Activated CD8-positive, alpha-beta T cell treated with anti-CD3 and anti-CD28 coated beads, Interleukin-2, amount 10 ng/mL, durations not matched to agents 7 days and 5 days (primary cell): ENCODE results near the gene SPINT3. TPM values are rescaled to one million over a fixed set of nuclear protein-coding genes. Genes with fewer than 3 reads are reported as not detected.

Source experiments
- ATAC-seq: fragments of 150-1000 bp; cut with Tn5 transposase; one replicate; pipeline ENCODE4 v1.10.0; 2021; ENCODE audit warnings: moderate library complexity
- CTCF ChIA-PET: fragments of 350-600 bp; sonication (Branson Sonifier 250); formaldehyde crosslinking; loops from one replicate; lab custom pipeline; 2021; ENCODE audit warnings: antibody characterized with exemption; lab: Charles Lee
- POLR2A ChIA-PET: fragments of 350-600 bp; sonication (Branson Sonifier 250); formaldehyde crosslinking; loops from one replicate; lab custom pipeline; 2021; ENCODE audit warnings: antibody characterized with exemption; lab: Charles Lee
- DNase-seq: peaks from one replicate; pipeline ENCODE4 v3.0.0-alpha.2; 2020
- H3K27ac Mint-ChIP-seq: one replicate; pipeline ENCODE4 v1.8.0; 2021; ENCODE audit warnings: mild to moderate bottlenecking, mixed read lengths
- H3K27me3 Mint-ChIP-seq: one replicate; pipeline ENCODE4 v1.8.0; 2021; ENCODE audit warnings: low read depth, mixed read lengths
- H3K36me3 Mint-ChIP-seq: one replicate; pipeline ENCODE4 v1.8.0; 2021; ENCODE audit warnings: low read depth, mixed read lengths
- H3K4me1 Mint-ChIP-seq: one replicate; pipeline ENCODE4 v1.8.0; 2021; ENCODE audit warnings: low read depth, mixed read lengths
- H3K4me3 Mint-ChIP-seq: one replicate; pipeline ENCODE4 v1.8.0; 2021; ENCODE audit warnings: mild to moderate bottlenecking, mixed read lengths
- H3K9me3 Mint-ChIP-seq: one replicate; pipeline ENCODE4 v1.8.0; 2022; ENCODE audit warnings: mixed read lengths; ENCODE audit not compliant: insufficient read depth
- total RNA-seq, 2 experiments: library from RNA; stranded (reverse); gene quantifications; one replicate each; pipeline ENCODE4 v1.2.3, GENCODE V29; 2021

Gene SPINT3
- total RNA-seq, 2 experiments from 2014 or later, result not detected

GRCh38 chr20:45527294-45527693 is 11.9 kb upstream of the SPINT3 start:
- Mint-ChIP-seq H3K27me3 (peaks cover 33% of the 10 kb centered on the region), H3K9me3 (no peaks in the 10 kb centered on the region), H3K27ac (no peak overlapping the region), H3K4me1 (no peaks in the 10 kb centered on the region), H3K4me3 (no peak overlapping the region), H3K36me3 (no peaks in the 10 kb centered on the region)
- DNase-seq (no peak), ATAC-seq (no peak)
- CTCF ChIA-PET, result no interaction called here
- POLR2A ChIA-PET, result no interaction called here

GRCh38 chr20:45523821-45524220 is 8.4 kb upstream of the SPINT3 start:
- Mint-ChIP-seq H3K27ac (no peak overlapping the region), H3K36me3 (no peaks in the 10 kb centered on the region), H3K27me3 (peaks cover 33% of the 10 kb centered on the region), H3K9me3 (no peaks in the 10 kb centered on the region), H3K4me1 (no peaks in the 10 kb centered on the region), H3K4me3 (no peak overlapping the region)
- ChIA-PET POLR2A (no interaction called here), CTCF (no interaction called here)
- no peak for ATAC-seq
- no peak for DNase-seq

GRCh38 chr20:45518282-45518681 is 2.9 kb upstream of the SPINT3 start:
- CTCF ChIA-PET, result interaction anchor here (0.6 to 1.0 kb wide), 2 partner anchors 253 to 255 kb away, joined by 3 read pairs; no protein-coding TSS in a partner anchor
- Mint-ChIP-seq H3K9me3 (no peaks in the 10 kb centered on the region), H3K4me1 (no peaks in the 10 kb centered on the region), H3K36me3 (no peaks in the 10 kb centered on the region), H3K4me3 (no peak overlapping the region), H3K27ac (no peak overlapping the region), H3K27me3 (peaks cover 24% of the 10 kb centered on the region)
- DNase-seq (no peak), ATAC-seq (no peak)
- POLR2A ChIA-PET, result no interaction called here

- CTCF ChIA-PET, result interaction anchor here (1.2 kb wide), 1 partner anchor 136 kb away, joined by 3 read pairs; no protein-coding TSS in a partner anchor
- ATAC-seq, result no peak
- peaks cover 22% of the 10 kb centered on the region for H3K27me3 Mint-ChIP-seq
- no peaks in the 10 kb centered on the region for H3K9me3 Mint-ChIP-seq
- DNase-seq, result no peak
- no peak overlapping the region for H3K4me3 Mint-ChIP-seq
- H3K4me1 Mint-ChIP-seq, result peaks cover 3% of the 10 kb centered on the region
- H3K36me3 Mint-ChIP-seq, result no peaks in the 10 kb centered on the region
- no peak overlapping the region for H3K27ac Mint-ChIP-seq
- POLR2A ChIA-PET, result no interaction called here
Observed at GRCh38 chr20:45510242-45510862, 5.1 kb downstream of the SPINT3 start.

- CTCF ChIA-PET, result interaction anchor here (0.6 to 1.2 kb wide), 2 partner anchors 135 to 255 kb away, joined by 3 to 5 read pairs; partner anchors contain the start of gene SLPI
- no peaks in the 10 kb centered on the region for H3K9me3 Mint-ChIP-seq
- peaks cover 3% of the 10 kb centered on the region for H3K4me1 Mint-ChIP-seq
- POLR2A ChIA-PET, result no interaction called here
- no peak for ATAC-seq
- no peaks in the 10 kb centered on the region for H3K36me3 Mint-ChIP-seq
- H3K27me3 Mint-ChIP-seq, result peaks cover 25% of the 10 kb centered on the region
- no peak for DNase-seq
- no peak overlapping the region for H3K4me3 Mint-ChIP-seq
- no peak overlapping the region for H3K27ac Mint-ChIP-seq
Observed at GRCh38 chr20:45509091-45509490, 6.3 kb downstream of the SPINT3 start.

- ATAC-seq (no peak), DNase-seq (no peak)
- Mint-ChIP-seq H3K4me1 (peaks cover 3% of the 10 kb centered on the region), H3K9me3 (no peaks in the 10 kb centered on the region), H3K4me3 (no peak overlapping the region), H3K27me3 (peaks cover 26% of the 10 kb centered on the region), H3K36me3 (no peaks in the 10 kb centered on the region), H3K27ac (no peak overlapping the region)
- POLR2A ChIA-PET, result no interaction called here
- CTCF ChIA-PET, result no interaction called here
Observed at GRCh38 chr20:45508068-45508886, 7.1 kb downstream of the SPINT3 start.

- ChIA-PET POLR2A (no interaction called here), CTCF (no interaction called here)
- H3K4me3 Mint-ChIP-seq, result no peak overlapping the region
- peaks cover 3% of the 10 kb centered on the region for H3K4me1 Mint-ChIP-seq
- no peaks in the 10 kb centered on the region for H3K9me3 Mint-ChIP-seq
- H3K27me3 Mint-ChIP-seq, result peaks cover 27% of the 10 kb centered on the region
- ATAC-seq (no peak), DNase-seq (no peak)
- H3K36me3 Mint-ChIP-seq, result no peaks in the 10 kb centered on the region
- H3K27ac Mint-ChIP-seq, result no peak overlapping the region
Observed at GRCh38 chr20:45507011-45507820, 8.2 kb downstream of the SPINT3 start.

GRCh38 chr20:45506398-45506797 is 9.0 kb downstream of the SPINT3 start:
- ChIA-PET POLR2A (no interaction called here), CTCF (no interaction called here)
- Mint-ChIP-seq H3K36me3 (no peaks in the 10 kb centered on the region), H3K27ac (no peak overlapping the region), H3K9me3 (no peaks in the 10 kb centered on the region), H3K4me3 (no peak overlapping the region), H3K4me1 (peaks cover 3% of the 10 kb centered on the region), H3K27me3 (peaks cover 32% of the 10 kb centered on the region)
- DNase-seq (no peak), ATAC-seq (no peak)

GRCh38 chr20:45503403-45503802 is 12.0 kb downstream of the SPINT3 start:
- Mint-ChIP-seq H3K4me3 (no peak overlapping the region), H3K27ac (no peak overlapping the region), H3K36me3 (no peaks in the 10 kb centered on the region), H3K27me3 (peaks cover 35% of the 10 kb centered on the region), H3K4me1 (peaks cover 3% of the 10 kb centered on the region), H3K9me3 (no peaks in the 10 kb centered on the region)
- no peak for ATAC-seq
- ChIA-PET POLR2A (no interaction called here), CTCF (no interaction called here)
- no peak for DNase-seq

GRCh38 chr20:45502561-45502960 is 12.9 kb downstream of the SPINT3 start:
- DNase-seq (no peak), ATAC-seq (no peak)
- peaks cover 35% of the 10 kb centered on the region for H3K27me3 Mint-ChIP-seq
- no peak overlapping the region for H3K27ac Mint-ChIP-seq
- no peaks in the 10 kb centered on the region for H3K36me3 Mint-ChIP-seq
- no peaks in the 10 kb centered on the region for H3K9me3 Mint-ChIP-seq
- peaks cover 3% of the 10 kb centered on the region for H3K4me1 Mint-ChIP-seq
- POLR2A ChIA-PET, result no interaction called here
- CTCF ChIA-PET, result interaction anchor here (1.2 kb wide), 1 partner anchor 43 kb away, joined by 3 read pairs; no protein-coding TSS in a partner anchor
- H3K4me3 Mint-ChIP-seq, result no peak overlapping the region

- H3K27ac Mint-ChIP-seq, result no peak overlapping the region
- no peaks in the 10 kb centered on the region for H3K36me3 Mint-ChIP-seq
- H3K27me3 Mint-ChIP-seq, result peaks cover 31% of the 10 kb centered on the region
- no peaks in the 10 kb centered on the region for H3K9me3 Mint-ChIP-seq
- POLR2A ChIA-PET, result interaction anchor here (0.5 kb wide), 1 partner anchor 68 kb away, joined by 4 read pairs; no protein-coding TSS in a partner anchor
- H3K4me3 Mint-ChIP-seq, result no peak overlapping the region
- CTCF ChIA-PET, result no interaction called here
- no peaks in the 10 kb centered on the region for H3K4me1 Mint-ChIP-seq
- DNase-seq (no peak), ATAC-seq (no peak)
Observed at GRCh38 chr20:45501600-45501999, 13.8 kb downstream of the SPINT3 start.
